NCI-H1930 (cell line): ENCODE measurements around the gene CHST11.

ENCODE experiments used
- DNase-seq, 2 experiments: peaks; one replicate each; lab custom pipeline; 2025; lab: John Stamatoyannopoulos, UW

CHST11 gene

GRCh38 chr12:104720339-104721038, 263.7 kb downstream of the CHST11 start:
- no peak for DNase-seq

GRCh38 chr12:104721039-104721405, 264.3 kb downstream of the CHST11 start:
- no peak for DNase-seq

GRCh38 chr12:104721936-104722335, 265.2 kb downstream of the CHST11 start:
- DNase-seq = no peak

- DNase-seq = no peak
Observed at GRCh38 chr12:104722601-104723534, 266.1 kb downstream of the CHST11 start.

GRCh38 chr12:104723895-104724294, 267.1 kb downstream of the CHST11 start:
- no peak for DNase-seq

GRCh38 chr12:104724992-104725585, 268.3 kb downstream of the CHST11 start:
- no peak for DNase-seq

GRCh38 chr12:104725610-104726009, 268.9 kb downstream of the CHST11 start:
- no peak for DNase-seq

- no peak for DNase-seq
Observed at GRCh38 chr12:104727726-104728465, 271.1 kb downstream of the CHST11 start.

GRCh38 chr12:104729091-104729490, 272.3 kb downstream of the CHST11 start:
- DNase-seq = no peak

- DNase-seq = no peak
Observed at GRCh38 chr12:104729610-104730446, 273.1 kb downstream of the CHST11 start.

- DNase-seq = no peak
Observed at GRCh38 chr12:104730763-104731162, 274.0 kb downstream of the CHST11 start.

GRCh38 chr12:104733717-104734175, 277.0 kb downstream of the CHST11 start:
- no peak for DNase-seq

GRCh38 chr12:104734541-104735095, 277.9 kb downstream of the CHST11 start:
- no peak for DNase-seq

- no peak for DNase-seq
Observed at GRCh38 chr12:104735801-104736200, 279.1 kb downstream of the CHST11 start.

- DNase-seq = no peak
Observed at GRCh38 chr12:104736307-104736706, 279.6 kb downstream of the CHST11 start.

- DNase-seq = no peak
Observed at GRCh38 chr12:104737113-104737512, 280.4 kb downstream of the CHST11 start.

GRCh38 chr12:104737791-104738301, 281.1 kb downstream of the CHST11 start:
- no peak for DNase-seq

GRCh38 chr12:104738331-104738730, 281.6 kb downstream of the CHST11 start:
- no peak for DNase-seq

- no peak for DNase-seq
Observed at GRCh38 chr12:104738776-104739642, 282.3 kb downstream of the CHST11 start.
